ENCODE results near the gene PROS1.

The PROS1 gene

DNA sequence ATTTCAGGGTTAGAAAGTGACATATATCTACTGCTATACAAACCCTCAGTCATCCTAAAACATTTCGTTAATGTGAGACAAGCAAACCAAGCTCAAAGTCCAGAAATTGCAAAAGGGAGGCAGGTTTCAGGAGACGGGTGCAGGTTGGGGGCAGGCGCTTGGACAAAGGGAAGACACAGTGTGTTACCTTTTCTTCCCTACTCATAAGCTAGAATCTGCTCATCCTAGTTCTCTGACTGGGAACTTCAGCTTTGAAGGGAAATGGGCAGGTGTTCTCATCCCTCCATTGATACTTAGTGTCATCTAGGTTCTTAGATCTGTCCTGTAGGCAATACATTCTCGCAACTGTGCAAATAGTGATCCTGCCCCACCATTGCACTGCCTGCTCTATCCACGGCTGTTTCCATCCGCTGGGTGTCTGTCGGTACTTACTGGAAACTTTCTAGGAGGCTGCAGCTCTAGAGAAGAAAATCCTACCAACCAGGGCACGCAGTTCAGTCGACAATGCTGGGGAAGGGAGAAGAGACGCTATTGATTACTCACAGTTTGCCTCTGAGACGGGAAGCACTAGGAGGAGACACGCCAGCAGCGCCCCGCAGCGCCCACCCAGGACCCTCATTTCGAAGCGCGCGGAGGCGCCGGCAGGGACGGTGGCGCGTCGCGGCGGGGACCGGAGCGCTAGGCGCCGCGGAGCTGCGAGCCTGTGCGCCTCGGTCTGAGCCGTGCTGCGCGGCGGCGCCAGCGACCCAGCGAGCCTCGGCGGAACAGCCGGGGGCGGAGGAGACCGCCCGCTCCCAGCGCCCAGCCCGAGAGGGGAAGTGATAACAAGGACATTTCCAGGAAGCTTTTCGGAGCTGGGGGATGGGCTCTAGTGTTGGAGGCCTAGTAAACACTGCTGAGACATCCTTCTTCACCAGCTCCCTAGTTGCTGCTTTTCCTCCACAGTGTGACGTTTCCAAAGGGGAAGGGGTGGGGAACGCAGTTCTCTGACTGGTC lies at the start of gene PROS1:
PROS1 (minus strand) TSS at position 766 of the 996 bp plus-strand sequence; CDS start at position 619, 147 bp downstream.
- no peaks in the 10 kb centered on the region for H3K27me3 ChIP-seq (ENCODE audit: control insufficient read depth, insufficient read depth, low read length)
- H3K9ac ChIP-seq (ENCODE audit: low read length): peak within 1 kb of the TSS; percentile 54
- H3K36me3 ChIP-seq (ENCODE audit: control insufficient read depth, insufficient read depth, low read length): no peaks in the 10 kb centered on the region
- H3K4me1 ChIP-seq (ENCODE audit: control insufficient read depth, insufficient read depth, low read length): peaks cover 6% of the 10 kb centered on the region
- peak within 1 kb of the TSS; percentile 58 for H3K4me3 ChIP-seq (ENCODE audit: low read length)
- no peaks in the 10 kb centered on the region for H3K9me3 ChIP-seq (ENCODE audit: control insufficient read depth, low read length)

DNA sequence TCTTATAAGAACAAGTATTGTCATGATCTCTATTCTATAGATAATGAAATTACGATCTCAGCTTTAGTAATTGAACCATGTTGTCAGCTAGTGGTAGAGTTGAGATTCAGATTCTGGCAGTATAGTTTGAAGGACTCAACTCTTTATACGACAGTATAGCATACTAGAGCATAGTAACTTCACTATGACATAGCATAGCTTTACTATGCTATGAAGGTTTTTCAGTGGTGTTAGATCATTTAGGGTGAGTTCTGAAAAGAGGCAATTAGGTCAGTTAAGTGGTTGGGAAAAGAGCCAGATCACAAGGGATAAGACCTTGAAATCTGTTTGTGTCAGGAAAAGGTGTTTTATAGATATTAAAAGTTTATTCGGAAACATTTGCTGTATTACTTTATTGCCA lies 46.6 kb upstream of the PROS1 start:
- no peaks in the 10 kb centered on the region for H3K36me3 ChIP-seq (ENCODE audit: control insufficient read depth, insufficient read depth, low read length)

DNA sequence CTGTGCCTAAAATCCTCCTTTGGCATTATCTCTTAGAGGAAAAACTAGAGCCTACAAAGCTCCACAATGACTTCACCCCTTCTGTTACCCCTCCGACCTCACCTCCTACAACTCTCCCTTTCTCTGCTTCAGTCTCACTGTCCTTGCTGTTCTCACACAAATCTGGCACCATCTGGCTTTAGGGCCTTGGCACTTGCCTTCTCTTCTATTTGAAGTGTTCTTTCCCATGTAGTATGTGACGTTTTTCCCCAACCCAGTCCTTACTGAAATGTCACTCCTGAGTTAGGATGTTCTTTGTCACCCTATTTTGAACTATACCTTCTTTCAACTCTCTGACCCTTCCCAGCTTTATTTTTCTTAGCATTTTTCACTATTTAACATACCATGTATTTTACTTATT lies 46.0 kb upstream of the PROS1 start:
- Histone ChIP-seq H3K4me3 (ENCODE audit: low read length) (no peak overlapping the region), H3K4me1 (ENCODE audit: control insufficient read depth, insufficient read depth, low read length) (peaks cover 3% of the 10 kb centered on the region), H3K36me3 (ENCODE audit: control insufficient read depth, insufficient read depth, low read length) (no peaks in the 10 kb centered on the region), H3K9ac (ENCODE audit: low read length) (no peak overlapping the region), H3K27me3 (ENCODE audit: control insufficient read depth, insufficient read depth, low read length) (no peaks in the 10 kb centered on the region), H3K9me3 (ENCODE audit: control insufficient read depth, low read length) (no peaks in the 10 kb centered on the region)

More for the DNA sequence above, 46.6 kb upstream of the PROS1 start:
- peaks cover 4% of the 10 kb centered on the region for H3K4me1 ChIP-seq (ENCODE audit: control insufficient read depth, insufficient read depth, low read length)
- no peak overlapping the region for H3K9ac ChIP-seq (ENCODE audit: low read length)
- H3K27me3 ChIP-seq (ENCODE audit: control insufficient read depth, insufficient read depth, low read length): no peaks in the 10 kb centered on the region
- no peak overlapping the region for H3K4me3 ChIP-seq (ENCODE audit: low read length)
- H3K9me3 ChIP-seq (ENCODE audit: control insufficient read depth, low read length): no peaks in the 10 kb centered on the region

DNA sequence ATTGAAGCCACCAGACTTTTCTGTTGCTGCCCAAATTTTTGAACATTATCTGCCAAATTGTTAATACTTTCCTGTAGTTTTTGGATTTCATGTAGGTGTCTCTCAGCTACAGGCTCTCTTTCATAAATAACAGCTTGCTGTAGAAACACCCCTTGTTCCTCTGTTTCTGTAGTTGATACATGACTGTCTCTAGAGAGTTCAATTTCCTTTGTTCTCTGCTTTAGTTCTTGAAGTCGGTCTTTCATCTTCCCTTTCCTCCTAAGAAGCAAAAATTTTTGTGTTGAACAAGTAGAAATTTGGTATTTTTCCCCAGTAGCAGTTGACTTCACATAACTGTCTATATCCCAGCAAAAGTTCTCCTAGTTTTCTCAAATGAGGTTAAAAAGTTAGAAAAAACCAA lies 41.3 kb upstream of the PROS1 start:
- Histone ChIP-seq H3K4me3 (ENCODE audit: low read length) (no peak overlapping the region), H3K4me1 (ENCODE audit: control insufficient read depth, insufficient read depth, low read length) (no peaks in the 10 kb centered on the region), H3K9me3 (ENCODE audit: control insufficient read depth, low read length) (no peaks in the 10 kb centered on the region), H3K36me3 (ENCODE audit: control insufficient read depth, insufficient read depth, low read length) (no peaks in the 10 kb centered on the region), H3K9ac (ENCODE audit: low read length) (no peak overlapping the region), H3K27me3 (ENCODE audit: control insufficient read depth, insufficient read depth, low read length) (no peaks in the 10 kb centered on the region)

DNA sequence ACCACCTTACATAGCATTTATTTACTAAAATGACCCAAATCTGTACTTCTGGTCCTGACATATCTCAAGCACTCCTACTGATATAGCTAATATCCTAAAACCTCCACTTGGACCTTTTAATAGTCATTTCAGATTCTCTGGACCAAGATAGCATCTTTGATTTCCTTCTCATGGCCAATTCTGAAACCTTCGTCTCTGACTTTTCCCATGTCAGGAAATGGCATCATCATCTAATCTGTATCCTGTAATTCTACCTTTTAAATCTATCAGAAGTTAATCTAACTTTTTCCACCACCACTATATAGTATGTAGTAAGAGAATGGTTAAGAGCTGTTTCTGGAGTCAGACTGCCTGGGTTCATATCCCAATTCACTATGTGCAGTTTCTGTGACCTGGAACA lies 38.5 kb upstream of the PROS1 start:
- Histone ChIP-seq H3K4me3 (ENCODE audit: low read length) (no peak overlapping the region), H3K9ac (ENCODE audit: low read length) (no peak overlapping the region), H3K36me3 (ENCODE audit: control insufficient read depth, insufficient read depth, low read length) (no peaks in the 10 kb centered on the region), H3K4me1 (ENCODE audit: control insufficient read depth, insufficient read depth, low read length) (no peaks in the 10 kb centered on the region), H3K27me3 (ENCODE audit: control insufficient read depth, insufficient read depth, low read length) (no peaks in the 10 kb centered on the region), H3K9me3 (ENCODE audit: control insufficient read depth, low read length) (no peaks in the 10 kb centered on the region)

DNA sequence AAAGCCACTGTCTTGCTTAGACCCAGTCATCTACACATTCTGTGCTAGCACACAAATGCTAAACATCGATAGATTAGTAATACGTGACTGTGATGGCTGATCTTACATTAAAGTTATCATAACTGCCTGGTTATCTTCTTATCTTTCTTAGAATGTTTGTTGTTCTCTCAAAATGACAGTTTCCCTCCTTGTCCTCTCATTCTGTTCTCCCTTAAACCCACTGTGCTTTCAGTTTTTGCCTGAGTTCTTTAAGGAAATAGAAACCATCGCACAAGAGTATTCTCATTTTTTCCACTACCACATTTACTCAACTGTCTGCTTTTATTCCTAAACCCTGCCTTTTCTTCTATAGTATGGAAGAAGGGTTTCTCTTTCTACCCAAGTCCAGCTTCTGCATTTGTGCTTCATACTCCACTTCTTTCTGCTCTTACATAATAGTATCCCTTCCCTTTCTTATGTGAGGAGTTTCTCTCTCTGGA lies 37.6 kb upstream of the PROS1 start:
- no peak overlapping the region for H3K4me3 ChIP-seq (ENCODE audit: low read length)
- H3K9ac ChIP-seq (ENCODE audit: low read length): no peak overlapping the region
- no peaks in the 10 kb centered on the region for H3K36me3 ChIP-seq (ENCODE audit: control insufficient read depth, insufficient read depth, low read length)
- no peaks in the 10 kb centered on the region for H3K4me1 ChIP-seq (ENCODE audit: control insufficient read depth, insufficient read depth, low read length)
- no peaks in the 10 kb centered on the region for H3K27me3 ChIP-seq (ENCODE audit: control insufficient read depth, insufficient read depth, low read length)
- H3K9me3 ChIP-seq (ENCODE audit: control insufficient read depth, low read length): no peaks in the 10 kb centered on the region

DNA sequence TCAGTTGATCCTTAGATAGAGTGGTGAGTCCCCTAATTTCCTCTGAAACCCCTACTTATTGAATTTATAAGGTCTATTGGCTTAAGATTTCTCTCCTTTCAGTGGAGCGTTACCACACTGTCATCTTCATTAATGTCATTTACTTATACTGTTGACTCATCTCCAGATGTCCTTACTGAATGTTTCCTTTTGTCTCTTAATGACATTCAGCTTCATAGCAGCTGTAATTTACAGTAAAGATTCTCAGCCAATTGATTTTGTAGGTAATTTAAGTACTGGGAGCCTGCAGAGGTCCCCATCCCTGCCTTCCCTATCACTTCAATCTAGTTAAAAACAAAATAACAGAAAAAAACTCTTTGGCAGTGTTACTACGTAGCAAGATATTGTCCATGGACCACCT lies 35.9 kb upstream of the PROS1 start:
- Histone ChIP-seq H3K9me3 (ENCODE audit: control insufficient read depth, low read length) (no peaks in the 10 kb centered on the region), H3K9ac (ENCODE audit: low read length) (no peak overlapping the region), H3K4me1 (ENCODE audit: control insufficient read depth, insufficient read depth, low read length) (no peaks in the 10 kb centered on the region), H3K4me3 (ENCODE audit: low read length) (no peak overlapping the region), H3K27me3 (ENCODE audit: control insufficient read depth, insufficient read depth, low read length) (no peaks in the 10 kb centered on the region), H3K36me3 (ENCODE audit: control insufficient read depth, insufficient read depth, low read length) (no peaks in the 10 kb centered on the region)

DNA sequence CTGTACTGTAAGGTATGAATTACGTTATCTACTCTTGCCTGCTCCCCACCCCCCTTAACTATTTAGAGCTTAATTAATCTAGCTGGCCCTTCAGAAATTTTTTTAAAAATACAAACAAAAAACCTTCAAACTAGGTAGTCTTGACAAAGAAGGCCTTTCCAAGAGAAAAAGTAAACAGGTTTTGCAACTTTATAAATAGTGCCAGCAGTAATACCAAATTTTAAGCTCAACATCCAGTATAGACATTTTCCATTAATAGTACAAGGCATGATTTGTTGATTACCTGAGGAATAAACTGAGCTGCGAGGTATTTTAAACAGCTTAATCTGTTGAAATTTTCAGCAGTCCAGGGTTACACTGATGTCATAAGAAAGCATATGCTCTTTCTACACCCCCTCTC lies 34.6 kb upstream of the PROS1 start:
- Histone ChIP-seq H3K36me3 (ENCODE audit: control insufficient read depth, insufficient read depth, low read length) (no peaks in the 10 kb centered on the region), H3K27me3 (ENCODE audit: control insufficient read depth, insufficient read depth, low read length) (no peaks in the 10 kb centered on the region), H3K4me1 (ENCODE audit: control insufficient read depth, insufficient read depth, low read length) (no peaks in the 10 kb centered on the region), H3K9me3 (ENCODE audit: control insufficient read depth, low read length) (no peaks in the 10 kb centered on the region), H3K4me3 (ENCODE audit: low read length) (no peak overlapping the region), H3K9ac (ENCODE audit: low read length) (no peak overlapping the region)

DNA sequence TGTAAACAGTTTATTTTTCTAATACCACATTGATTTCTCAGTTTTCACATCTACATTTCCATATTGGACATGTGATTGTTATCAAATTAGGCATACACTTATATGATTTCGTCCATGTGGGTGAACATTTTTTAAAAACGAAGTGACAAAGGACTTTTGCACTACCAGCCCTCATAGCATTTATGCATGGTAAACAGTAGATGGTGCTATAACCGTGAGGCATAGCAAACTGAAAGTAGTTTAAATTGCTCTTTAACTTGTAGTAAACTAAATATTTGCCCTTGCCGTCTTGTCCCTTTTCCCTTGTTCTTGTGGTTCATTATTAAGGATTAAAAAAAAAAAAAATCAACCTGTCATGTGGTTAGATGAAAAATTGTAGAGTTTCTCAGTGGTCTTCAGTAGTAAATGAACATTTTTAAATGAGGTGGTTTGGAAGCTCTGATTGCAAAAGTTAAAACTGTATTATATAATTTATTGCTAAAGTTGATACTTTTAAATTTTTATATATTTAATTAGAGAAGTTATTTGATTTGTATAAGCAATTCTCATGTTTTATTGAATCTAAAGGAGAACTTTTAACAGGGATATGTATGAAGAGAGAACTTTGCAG lies 30.7 kb upstream of the PROS1 start:
- H3K4me1 ChIP-seq (ENCODE audit: control insufficient read depth, insufficient read depth, low read length): no peaks in the 10 kb centered on the region
- H3K27me3 ChIP-seq (ENCODE audit: control insufficient read depth, insufficient read depth, low read length): no peaks in the 10 kb centered on the region
- H3K9ac ChIP-seq (ENCODE audit: low read length): peak overlapping the region; percentile 41
- H3K36me3 ChIP-seq (ENCODE audit: control insufficient read depth, insufficient read depth, low read length): no peaks in the 10 kb centered on the region
- peak overlapping the region; percentile 41 for H3K4me3 ChIP-seq (ENCODE audit: low read length)
- H3K9me3 ChIP-seq (ENCODE audit: control insufficient read depth, low read length): no peaks in the 10 kb centered on the region

DNA sequence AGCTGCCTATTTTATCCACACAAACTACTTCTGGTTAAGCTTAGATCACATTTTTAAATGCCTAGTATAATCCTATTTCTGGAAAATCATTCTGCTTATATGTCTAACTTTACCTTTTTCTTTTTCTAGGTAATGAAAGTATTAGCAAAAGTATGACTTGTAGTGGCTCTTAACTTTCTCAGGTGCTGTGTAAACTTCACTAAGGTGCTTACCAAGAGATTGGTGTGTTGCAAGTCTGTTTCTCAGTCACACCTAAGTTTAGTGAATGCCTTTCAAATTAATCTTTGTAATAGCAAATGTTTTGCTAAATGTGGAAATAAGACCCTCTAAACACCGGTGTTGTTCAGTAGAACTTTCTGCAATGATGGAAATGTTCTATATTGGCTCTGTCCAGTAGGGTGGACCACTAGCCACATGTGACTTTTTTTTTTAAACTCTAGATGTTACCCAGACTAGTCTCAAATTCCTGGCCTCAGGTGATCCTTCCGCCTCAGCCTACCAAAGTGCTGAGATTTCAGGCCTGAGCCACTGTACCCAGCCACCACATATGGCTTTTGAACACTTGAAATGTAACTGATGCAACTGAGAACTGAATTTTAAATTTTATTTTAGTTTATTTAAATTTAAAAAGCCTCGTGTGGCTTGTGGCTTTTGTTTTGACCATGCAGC lies 28.3 kb upstream of the PROS1 start:
- Histone ChIP-seq H3K4me3 (ENCODE audit: low read length) (no peak overlapping the region), H3K9ac (ENCODE audit: low read length) (no peak overlapping the region), H3K27me3 (ENCODE audit: control insufficient read depth, insufficient read depth, low read length) (no peaks in the 10 kb centered on the region), H3K4me1 (ENCODE audit: control insufficient read depth, insufficient read depth, low read length) (no peaks in the 10 kb centered on the region), H3K36me3 (ENCODE audit: control insufficient read depth, insufficient read depth, low read length) (no peaks in the 10 kb centered on the region), H3K9me3 (ENCODE audit: control insufficient read depth, low read length) (no peaks in the 10 kb centered on the region)

DNA sequence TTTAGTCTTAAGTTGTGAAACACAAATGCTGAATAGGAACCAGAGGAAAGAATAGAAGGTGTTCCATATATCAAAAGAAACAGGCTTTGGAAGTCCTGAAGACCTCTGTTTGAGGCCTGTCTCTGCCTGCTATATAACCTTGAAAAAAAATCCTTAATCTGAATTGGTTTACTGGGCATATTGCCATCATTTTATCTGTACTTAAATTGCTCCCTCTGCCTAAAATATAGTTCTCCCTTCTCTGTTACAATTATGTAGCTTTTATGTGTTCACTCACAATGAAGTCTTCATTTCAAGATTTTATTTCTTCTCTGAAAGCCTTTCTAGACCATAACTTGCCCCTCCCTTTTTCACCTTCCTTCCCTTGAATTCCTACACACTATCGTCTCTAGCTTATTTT lies 27.5 kb upstream of the PROS1 start:
- H3K36me3 ChIP-seq (ENCODE audit: control insufficient read depth, insufficient read depth, low read length): no peaks in the 10 kb centered on the region

DNA sequence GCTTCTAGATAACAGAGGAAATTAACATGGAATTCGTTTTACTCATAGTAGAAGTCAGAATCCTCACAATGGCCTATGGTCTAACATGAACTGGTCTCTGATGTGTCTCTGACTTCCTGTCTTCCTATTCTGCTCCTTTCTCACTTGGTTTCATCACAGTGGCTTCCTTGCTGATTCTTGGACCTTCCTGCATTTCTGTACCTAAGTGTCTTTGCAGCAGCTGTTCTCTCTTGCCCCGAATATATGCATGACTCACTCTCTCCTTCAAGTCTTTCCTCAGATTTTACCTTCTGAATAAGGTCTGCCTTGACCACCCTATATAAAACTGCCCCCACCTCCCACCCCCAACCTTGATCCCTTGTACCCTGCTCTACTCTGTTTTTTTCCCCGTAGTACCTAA lies 20.4 kb upstream of the PROS1 start:
- Histone ChIP-seq H3K9ac (ENCODE audit: low read length) (no peak overlapping the region), H3K27me3 (ENCODE audit: control insufficient read depth, insufficient read depth, low read length) (no peaks in the 10 kb centered on the region), H3K4me1 (ENCODE audit: control insufficient read depth, insufficient read depth, low read length) (no peaks in the 10 kb centered on the region), H3K9me3 (ENCODE audit: control insufficient read depth, low read length) (no peaks in the 10 kb centered on the region), H3K4me3 (ENCODE audit: low read length) (no peak overlapping the region), H3K36me3 (ENCODE audit: control insufficient read depth, insufficient read depth, low read length) (no peaks in the 10 kb centered on the region)

More for the DNA sequence above, 27.5 kb upstream of the PROS1 start:
- Histone ChIP-seq H3K9ac (ENCODE audit: low read length) (no peak overlapping the region), H3K4me3 (ENCODE audit: low read length) (no peak overlapping the region), H3K27me3 (ENCODE audit: control insufficient read depth, insufficient read depth, low read length) (no peaks in the 10 kb centered on the region), H3K4me1 (ENCODE audit: control insufficient read depth, insufficient read depth, low read length) (no peaks in the 10 kb centered on the region), H3K9me3 (ENCODE audit: control insufficient read depth, low read length) (no peaks in the 10 kb centered on the region)
